ENCODE measurements around the gene C17orf107. TPM values are rescaled to one million over a fixed set of nuclear protein-coding genes. Genes with fewer than 3 reads are reported as not detected.

Gene C17orf107
- polyA plus RNA-seq, 3 donors: 1.2 to 1.4 (median 1.2) TPM

- DNase-seq (ENCODE audit: low read depth in 3 of 3, low spot score in 2 of 3): no peak
Observed at GRCh38 chr17:4947010-4947410, 47.7 kb downstream of the C17orf107 start.

- no peak for DNase-seq (ENCODE audit: low read depth in 3 of 3, low spot score in 2 of 3)
Observed at GRCh38 chr17:4947411-4948165, 48.3 kb downstream of the C17orf107 start.

GRCh38 chr17:4948166-4948930, 49.0 kb downstream of the C17orf107 start, which contains the start of gene PFN1:
PFN1 (minus strand) TSS chr17:4948530; CDS start chr17:4948394, 136 bp downstream.
- DNase-seq (ENCODE audit: low read depth in 3 of 3, low spot score in 2 of 3): peak in 1 of 3 donors; percentile 85

GRCh38 chr17:4948931-4949320, 49.6 kb downstream of the C17orf107 start:
- no peak for DNase-seq (ENCODE audit: low read depth in 3 of 3, low spot score in 2 of 3)

GRCh38 chr17:4949321-4950074, 50.2 kb downstream of the C17orf107 start:
- no peak for DNase-seq (ENCODE audit: low read depth in 3 of 3, low spot score in 2 of 3)

GRCh38 chr17:4950075-4950745, 50.9 kb downstream of the C17orf107 start:
- DNase-seq (ENCODE audit: low read depth in 3 of 3, low spot score in 2 of 3): no peak

GRCh38 chr17:4950746-4951204, 51.4 kb downstream of the C17orf107 start, which contains the start of gene ENO3:
ENO3 (plus strand) TSS chr17:4951119; CDS start chr17:4951830, 711 bp downstream.
- DNase-seq (ENCODE audit: low read depth in 3 of 3, low spot score in 2 of 3): no peak

- DNase-seq (ENCODE audit: low read depth in 3 of 3, low spot score in 2 of 3): no peak
Observed at GRCh38 chr17:4951486-4951885, 52.1 kb downstream of the C17orf107 start.

Other genes starting within 250 kb of the C17orf107 start
- gene PELP1, start 195.4 kb upstream of the C17orf107 start, polyA plus RNA-seq (ENCODE audit: insufficient read length in 3 of 3): 10 to 100 TPM; 34.8 to 39.2 (median 38.9) TPM
- 10 to 100 TPM; 26.7 to 27.9 (median 26.7) TPM for gene ARRB2, start 188.9 kb upstream of the C17orf107 start, polyA plus RNA-seq (ENCODE audit: insufficient read length in 3 of 3)
- 10 to 100 TPM; 26.0 to 28.7 (median 28.0) TPM for gene MED11, start 168.1 kb upstream of the C17orf107 start, polyA plus RNA-seq (ENCODE audit: insufficient read length in 3 of 3)
- gene ZMYND15, start 159.7 kb upstream of the C17orf107 start, polyA plus RNA-seq (ENCODE audit: insufficient read length in 3 of 3): under 1 TPM; 0.42 to 0.54 (median 0.47) TPM
- 10 to 100 TPM; 11.0 to 13.8 (median 11.5) TPM for gene CXCL16, start 159.6 kb upstream of the C17orf107 start, polyA plus RNA-seq (ENCODE audit: insufficient read length in 3 of 3)
- 1 to 10 TPM in 2 of 3 donors, under 1 TPM in 1; 0.69 to 1.5 (median 1.4) TPM for gene TM4SF5, start 127.7 kb upstream of the C17orf107 start, polyA plus RNA-seq (ENCODE audit: insufficient read length in 3 of 3)
- gene VMO1, start 113.2 kb upstream of the C17orf107 start, polyA plus RNA-seq (ENCODE audit: insufficient read length in 3 of 3): under 1 TPM; 0.33 to 0.61 (median 0.39) TPM
- 1 to 10 TPM; 3.8 to 5.4 (median 4.1) TPM for gene GLTPD2, start 110.6 kb upstream of the C17orf107 start, polyA plus RNA-seq (ENCODE audit: insufficient read length in 3 of 3)
- 100 to 1,000 TPM; 135 to 147 (median 142) TPM for gene PSMB6, start 103.4 kb upstream of the C17orf107 start, polyA plus RNA-seq (ENCODE audit: insufficient read length in 3 of 3)
- gene PLD2, start 92.4 kb upstream of the C17orf107 start, polyA plus RNA-seq (ENCODE audit: insufficient read length in 3 of 3): 10 to 100 TPM; 30.7 to 35.9 (median 31.9) TPM
- gene MINK1, start 66.2 kb upstream of the C17orf107 start, polyA plus RNA-seq (ENCODE audit: insufficient read length in 3 of 3): 10 to 100 TPM; 51.6 to 60.6 (median 52.2) TPM
- gene CHRNE, start 3.6 kb downstream of the C17orf107 start, polyA plus RNA-seq (ENCODE audit: insufficient read length in 3 of 3): 1 to 10 TPM; 1.0 to 1.4 (median 1.1) TPM
- 1 to 10 TPM; 1.6 to 2.9 (median 2.4) TPM for gene GP1BA, start 32.7 kb downstream of the C17orf107 start, polyA plus RNA-seq (ENCODE audit: insufficient read length in 3 of 3)
- 10 to 100 TPM; 66.8 to 79.5 (median 71.7) TPM for gene SLC25A11, start 40.5 kb downstream of the C17orf107 start, polyA plus RNA-seq (ENCODE audit: insufficient read length in 3 of 3)
- 100 to 1,000 TPM; 136 to 139 (median 137) TPM for gene RNF167, start 40.7 kb downstream of the C17orf107 start, polyA plus RNA-seq (ENCODE audit: insufficient read length in 3 of 3)
- gene PFN1, start 49.0 kb downstream of the C17orf107 start, polyA plus RNA-seq (ENCODE audit: insufficient read length in 3 of 3): 100 to 1,000 TPM; 296 to 397 (median 351) TPM
- gene ENO3, start 51.6 kb downstream of the C17orf107 start, polyA plus RNA-seq (ENCODE audit: insufficient read length in 3 of 3): 10 to 100 TPM; 16.0 to 22.9 (median 16.7) TPM
- gene SPAG7, start 68.3 kb downstream of the C17orf107 start, polyA plus RNA-seq (ENCODE audit: insufficient read length in 3 of 3): 100 to 1,000 TPM; 103 to 107 (median 104) TPM
- 10 to 100 TPM; 18.9 to 22.5 (median 22.3) TPM for gene CAMTA2, start 88.1 kb downstream of the C17orf107 start, polyA plus RNA-seq (ENCODE audit: insufficient read length in 3 of 3)
- 1 to 10 TPM; 6.0 to 7.8 (median 6.6) TPM for gene INCA1, start 98.0 kb downstream of the C17orf107 start, polyA plus RNA-seq (ENCODE audit: insufficient read length in 3 of 3)
- 10 to 100 TPM; 76.2 to 94.4 (median 92.0) TPM for gene KIF1C, start 98.4 kb downstream of the C17orf107 start, polyA plus RNA-seq (ENCODE audit: insufficient read length in 3 of 3)
- under 1 TPM; 0.15 to 0.25 (median 0.19) TPM for gene SLC52A1, start 135.9 kb downstream of the C17orf107 start, polyA plus RNA-seq (ENCODE audit: insufficient read length in 3 of 3)
- 10 to 100 TPM; 14.1 to 16.1 (median 15.2) TPM for gene ZFP3, start 178.9 kb downstream of the C17orf107 start, polyA plus RNA-seq (ENCODE audit: insufficient read length in 3 of 3)
- gene ZNF232, start 212.3 kb downstream of the C17orf107 start, polyA plus RNA-seq (ENCODE audit: insufficient read length in 3 of 3): 10 to 100 TPM; 21.1 to 25.2 (median 21.5) TPM
- 1 to 10 TPM; 2.0 to 2.8 (median 2.8) TPM for gene USP6, start 216.5 kb downstream of the C17orf107 start, polyA plus RNA-seq (ENCODE audit: insufficient read length in 3 of 3)